GM12878 (cell line): Measurements from ENCODE around the gene TNFAIP3. TPM values are rescaled to one million over a fixed set of nuclear protein-coding genes. Genes with fewer than 3 reads are reported as not detected.

Experiments used
- CEBPZ ChIP-seq: fragments of 150-350 bp; IDR thresholded peaks from 2 replicates; pipeline ENCODE4 v1.6.1; 2016; ENCODE audit warnings: low read depth, low read length
- CREM ChIP-seq: IDR thresholded peaks from 2 replicates; pipeline ENCODE4 v1.6.1; 2014; ENCODE audit warnings: antibody characterized with exemption, low read depth
- CUX1 ChIP-seq: IDR thresholded peaks from 2 replicates; pipeline ENCODE4 v1.6.1; 2012; ENCODE audit warnings: improper control_type of control experiment, low read depth, low read length; ENCODE audit not compliant: insufficient replicate concordance
- EGR1 ChIP-seq, 2 experiments: IDR thresholded peaks; 1 replicate in 1 of 2; 2 replicates in 1 of 2; pipeline ENCODE4 v1.6.1; 2011 to 2012; ENCODE audit warnings: low read depth in 2 of 2, low read length in 2 of 2, borderline replicate concordance in 1 of 2, mild to moderate bottlenecking in 1 of 2, moderate library complexity in 1 of 2
- HDAC6 ChIP-seq: fragments of 200-600 bp; sonication (generic); IDR thresholded peaks from one replicate; pipeline ENCODE4 v1.8.0; 2017; ENCODE audit warnings: antibody characterized with exemption; ENCODE audit not compliant: unreplicated experiment
- MLLT1 ChIP-seq: fragments of 450-650 bp; IDR thresholded peaks from 2 replicates; pipeline ENCODE4 v1.6.1; 2016; ENCODE audit warnings: mild to moderate bottlenecking
- MXI1 ChIP-seq: fragments of 150-350 bp; IDR thresholded peaks from 2 replicates; pipeline ENCODE4 v1.6.1; 2011; ENCODE audit warnings: low read depth, mild to moderate bottlenecking, inconsistent platforms, low read length, improper control_type of control experiment
- MYB ChIP-seq: fragments of 150-350 bp; IDR thresholded peaks from 2 replicates; pipeline ENCODE4 v1.6.1; 2014; ENCODE audit warnings: mild to moderate bottlenecking, low read depth, low read length, borderline replicate concordance
- POU2F2 ChIP-seq: IDR thresholded peaks from 3 replicates; pipeline ENCODE4 v1.6.1; 2011; ENCODE audit warnings: low read depth, mild to moderate bottlenecking, low read length, borderline replicate concordance
- RFX5 ChIP-seq: IDR thresholded peaks from 2 replicates; pipeline ENCODE4 v1.6.1; 2011; ENCODE audit warnings: low read depth, low read length, improper control_type of control experiment
- TCF12 ChIP-seq: IDR thresholded peaks from 2 replicates; pipeline ENCODE4 v1.6.1; 2011; ENCODE audit warnings: low read depth, mild to moderate bottlenecking, low read length
- USF1 ChIP-seq: IDR thresholded peaks from 2 replicates; pipeline ENCODE4 v1.6.1; 2011; ENCODE audit warnings: borderline replicate concordance, low read depth, mild to moderate bottlenecking, moderate library complexity, mixed read lengths, low read length; ENCODE audit not compliant: insufficient read depth; ENCODE audit errors: extremely low read length
- YBX1 ChIP-seq: fragments of 450-650 bp; IDR thresholded peaks from 2 replicates; pipeline ENCODE4 v1.6.1; 2016; ENCODE audit warnings: antibody characterized with exemption
- ZBTB33 ChIP-seq: fragments of 450-650 bp; IDR thresholded peaks from 2 replicates; pipeline ENCODE4 v1.6.1; 2017; ENCODE audit warnings: mild to moderate bottlenecking
- polyA plus RNA-seq, 11 experiments: library from polyadenylated mRNA; depleted of rRNA in 4 of 11; unstranded in 6 of 11; stranded (reverse) in 5 of 11; fragments of >200 nt; fragmentation: Nextera tagmentation in 4 of 11; fragmentation: Illumina TruSeq in 1 of 11; extraction: Ambion mirVana in 4 of 11; extraction: Trizol in 1 of 11; gene quantifications; 1 replicate in 1 of 11; 2 replicates in 10 of 11; pipeline versions ENCODE4 v1.2.1 to v1.2.3, GENCODE V29; 2011 to 2016; ENCODE audit warnings: inconsistent platforms in 2 of 11, missing spikeins in 2 of 11, low read depth in 1 of 11
- total RNA-seq, 4 experiments: library from RNA; depleted of rRNA in 3 of 4; stranded (reverse); fragments of >200 nt in 3 of 4; fragmentation: Illumina TruSeq in 1 of 4; extraction: Trizol in 1 of 4; gene quantifications; 2 replicates each; pipeline versions ENCODE4 v1.2.1 to v1.2.3, GENCODE V29; 2013 to 2021

The TNFAIP3 gene
- total and polyA plus RNA-seq, 10 of the 15 experiments (the other 5 are each of a cell fraction or from before 2014, with no cell fraction given) = 18.0 to 350 (median 127) TPM

- no peak for TF ChIP-seq ZBTB33
- no peak for TF ChIP-seq HDAC6
- TF ChIP-seq CEBPZ = no peak
- no peak for TF ChIP-seq CREM
- peak; percentile 50 for TF ChIP-seq MXI1
- TF ChIP-seq CUX1 = no peak
- no peak for TF ChIP-seq RFX5
- peak in 1 of 2 experiments; percentile 89; a peak in 2 of 3 replicates for TF ChIP-seq EGR1 (IDR thresholded peaks at IDR 0.05; ENCODE audit: borderline replicate concordance in 1 of 2, low read depth in 2 of 2, low read length in 2 of 2)
- no peak for TF ChIP-seq MYB
- peak; percentile 73; the same call in 1 of the 2 replicates for TF ChIP-seq MLLT1
- peak; percentile 69 for TF ChIP-seq USF1
- no peak for TF ChIP-seq YBX1
- TF ChIP-seq POU2F2 = no peak
- TF ChIP-seq TCF12 = no peak
Measured at GRCh38 chr6:137866200-137866913, 702 bp upstream of the TNFAIP3 start (continued).
